ENCODE results near the gene PRKCZ.
"Not testable (repeated sequence)": the region's sequence is repeated elsewhere in the genome, so short reads cannot be mapped to it uniquely, and the experiment has no call there.

Gene PRKCZ

GRCh38 chr1:2101946-2102345 is 51.7 kb downstream of the PRKCZ start:
- no peak for DNase-seq (ENCODE audit: low spot score)

DNA sequence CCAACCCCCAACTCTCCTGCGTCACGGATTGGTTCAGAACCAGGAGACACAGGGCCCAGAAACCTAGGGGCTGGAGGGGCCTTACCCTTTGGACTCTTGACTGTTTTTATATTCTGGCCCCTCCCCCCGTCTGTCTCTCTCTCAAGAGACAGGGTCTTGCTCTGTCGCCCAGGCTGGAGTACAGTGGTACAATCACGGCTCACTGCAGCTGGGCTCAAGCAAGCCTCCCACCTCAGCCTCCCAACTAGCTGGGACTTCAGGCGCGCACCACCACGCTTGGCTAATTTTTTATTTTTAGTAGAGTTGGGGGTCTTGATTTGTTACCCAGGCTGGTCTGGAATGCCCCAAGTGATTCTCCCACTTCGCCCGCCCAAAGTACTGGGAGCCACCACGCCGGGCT is 52.5 kb downstream of the PRKCZ start:
- no peak for DNase-seq (ENCODE audit: low spot score)

GRCh38 chr1:2103266-2103900 is 53.2 kb downstream of the PRKCZ start:
- DNase-seq (ENCODE audit: low spot score): no peak

DNA sequence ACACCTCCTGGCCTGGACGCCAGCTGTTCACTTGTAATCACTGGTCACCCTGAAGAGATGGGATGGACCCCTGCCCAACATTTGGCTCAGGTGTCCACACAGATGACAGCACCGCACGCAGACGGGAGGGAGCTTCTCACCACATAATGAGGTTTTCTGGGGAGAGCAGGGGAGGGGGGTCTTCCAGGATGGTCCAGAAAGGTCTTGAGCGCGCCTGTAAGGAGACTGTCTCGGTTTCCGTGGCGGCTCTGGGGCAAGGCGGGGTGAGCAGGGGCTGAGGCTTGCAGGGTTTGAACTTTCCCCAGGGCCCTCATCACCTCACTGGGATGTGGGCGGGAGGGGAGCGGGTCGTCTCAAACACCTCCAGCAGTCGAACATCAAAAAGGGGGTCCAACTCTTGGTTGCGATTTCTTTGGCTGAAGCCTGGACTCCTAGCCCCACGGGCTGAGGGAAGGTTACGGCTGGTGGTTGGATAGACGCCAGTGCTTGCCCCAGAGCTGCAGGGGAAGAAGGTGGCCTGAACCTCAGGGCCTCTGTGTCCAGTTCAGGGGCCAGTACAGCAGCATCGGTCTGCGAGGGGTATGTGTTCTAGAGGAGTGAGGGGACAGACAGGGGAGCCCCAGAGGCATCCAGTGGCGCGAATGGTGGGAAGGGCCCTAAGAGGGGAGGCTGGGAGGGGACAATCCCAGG is 53.8 kb downstream of the PRKCZ start:
- DNase-seq (ENCODE audit: low spot score): no peak

- no peak for DNase-seq (ENCODE audit: low spot score)
These were observed 54.6 kb downstream of the PRKCZ start for GRCh38 chr1:2104621-2105427.

DNA sequence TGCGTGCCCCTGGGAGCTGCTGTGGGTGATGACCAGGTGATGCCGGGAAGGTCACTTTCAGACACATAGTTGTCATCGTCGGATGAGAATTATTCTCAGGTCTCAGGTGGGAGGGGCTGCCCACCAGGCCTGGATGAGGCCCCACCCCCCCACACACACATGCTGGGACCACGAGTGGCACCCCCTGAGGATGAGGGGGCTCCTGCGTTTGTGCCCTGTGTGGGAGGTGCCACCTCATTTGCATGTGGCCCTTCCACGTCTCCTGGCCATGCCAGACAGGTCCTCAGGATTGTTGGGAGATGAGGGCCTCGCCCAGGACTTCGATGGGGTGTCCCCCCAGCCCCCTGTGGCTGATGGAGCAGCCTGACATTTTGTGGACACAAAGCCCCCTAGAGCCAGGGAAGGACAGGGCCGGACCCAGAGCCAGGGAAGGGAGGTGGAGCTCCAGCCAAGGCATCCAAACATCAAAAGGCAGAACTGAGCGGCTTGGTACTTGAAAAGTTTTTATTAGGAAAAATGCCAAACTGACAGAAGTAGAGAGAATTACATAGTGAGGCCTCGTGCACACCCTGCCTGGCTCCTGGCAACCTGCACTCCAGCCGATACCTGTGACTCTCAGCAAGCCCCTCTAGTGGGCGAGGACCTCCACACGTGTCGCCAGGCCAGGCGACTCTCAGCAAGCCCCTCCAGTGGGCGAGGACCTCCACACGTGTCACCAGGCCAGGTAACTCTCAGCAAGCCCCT is 55.7 kb downstream of the PRKCZ start:
- DNase-seq (ENCODE audit: low spot score): no peak

- no peak for DNase-seq (ENCODE audit: low spot score)
These were observed 56.6 kb downstream of the PRKCZ start for GRCh38 chr1:2106659-2107405.

- no peak for DNase-seq (ENCODE audit: low spot score)
These were observed 57.5 kb downstream of the PRKCZ start for GRCh38 chr1:2107586-2108212.

DNA sequence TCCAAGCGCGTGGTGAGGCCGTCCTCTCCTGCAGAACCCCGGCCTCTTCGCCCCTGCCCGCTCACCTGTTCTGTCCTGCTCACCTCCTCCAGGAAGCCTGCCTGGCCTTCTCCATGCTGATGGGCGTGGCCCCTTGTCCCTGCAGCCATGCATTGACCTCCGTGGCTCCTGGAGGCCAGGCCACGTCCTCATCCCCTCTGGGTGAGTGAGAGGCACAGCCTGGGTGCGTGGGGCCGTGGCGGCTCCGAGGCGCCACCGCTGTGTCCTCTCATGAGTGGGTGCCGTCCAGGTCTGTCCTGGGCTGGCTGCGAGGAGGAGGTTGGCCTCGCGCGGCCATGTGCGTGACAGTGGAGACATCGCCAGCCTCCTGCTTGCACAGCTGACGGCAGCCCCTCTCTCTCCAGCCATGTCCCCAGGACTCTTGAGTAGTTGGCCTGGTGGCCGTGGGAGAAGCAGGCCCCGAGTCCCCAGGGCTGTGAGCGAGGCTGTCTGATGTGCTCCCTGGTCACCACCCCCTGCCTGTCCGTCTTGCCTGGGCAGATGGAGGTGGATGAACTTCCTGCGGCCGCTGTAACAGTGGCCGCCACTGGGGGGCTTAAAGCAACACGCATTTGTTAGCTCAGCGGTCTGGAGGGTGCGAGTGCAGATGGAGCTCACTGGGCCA is 58.1 kb downstream of the PRKCZ start:
- DNase-seq (ENCODE audit: low spot score): no peak

- DNase-seq (ENCODE audit: low spot score): no peak
These were observed 58.8 kb downstream of the PRKCZ start for GRCh38 chr1:2108877-2109580.

DNA sequence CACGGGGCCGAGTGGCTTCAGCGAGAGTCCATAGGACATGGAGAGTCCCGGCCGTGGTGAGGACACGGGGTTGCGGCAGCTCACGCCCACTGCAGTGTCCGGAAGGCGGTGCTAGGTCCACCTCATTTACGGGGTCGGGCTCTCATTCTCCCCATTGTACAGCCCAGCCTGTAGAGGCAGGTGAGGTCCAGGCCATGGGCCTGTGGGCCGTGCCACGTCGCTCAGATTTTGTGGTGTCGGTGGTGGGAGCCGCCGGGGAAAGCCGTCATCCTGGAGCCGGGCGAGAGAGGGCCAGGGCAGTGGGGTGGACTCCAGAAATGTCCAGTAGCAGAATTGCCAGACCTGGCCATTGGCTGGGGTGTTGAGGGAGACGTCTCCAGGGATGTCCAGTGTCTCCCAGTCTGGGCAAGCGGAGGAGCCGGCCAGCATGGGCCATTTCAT is 59.4 kb downstream of the PRKCZ start:
- DNase-seq (ENCODE audit: low spot score): no peak

GRCh38 chr1:2110191-2110737 is 60.1 kb downstream of the PRKCZ start:
- DNase-seq (ENCODE audit: low spot score): no peak

GRCh38 chr1:2110738-2111673 is 60.8 kb downstream of the PRKCZ start:
- DNase-seq (ENCODE audit: low spot score): no peak

DNA sequence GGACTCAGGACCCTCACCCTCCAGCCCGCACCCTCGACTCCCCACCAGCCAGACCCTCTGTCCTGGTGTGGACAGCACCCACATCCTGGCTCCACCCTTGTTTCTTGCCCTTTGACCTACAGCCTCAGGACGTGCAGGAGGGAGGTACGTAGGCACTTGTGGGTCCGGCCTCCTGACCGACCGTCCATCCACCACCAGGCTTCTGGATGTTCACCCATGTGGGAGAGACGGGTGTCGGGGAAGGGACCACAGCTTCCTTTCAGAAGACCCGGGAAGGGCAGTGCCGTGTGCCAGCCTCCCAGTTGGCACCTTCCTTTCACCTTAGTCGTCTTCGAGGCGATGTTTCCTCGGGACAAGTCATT is 61.4 kb downstream of the PRKCZ start:
- no peak for DNase-seq (ENCODE audit: low spot score)

GRCh38 chr1:2112280-2112701 is 62.1 kb downstream of the PRKCZ start:
- no peak for DNase-seq (ENCODE audit: low spot score)

DNA sequence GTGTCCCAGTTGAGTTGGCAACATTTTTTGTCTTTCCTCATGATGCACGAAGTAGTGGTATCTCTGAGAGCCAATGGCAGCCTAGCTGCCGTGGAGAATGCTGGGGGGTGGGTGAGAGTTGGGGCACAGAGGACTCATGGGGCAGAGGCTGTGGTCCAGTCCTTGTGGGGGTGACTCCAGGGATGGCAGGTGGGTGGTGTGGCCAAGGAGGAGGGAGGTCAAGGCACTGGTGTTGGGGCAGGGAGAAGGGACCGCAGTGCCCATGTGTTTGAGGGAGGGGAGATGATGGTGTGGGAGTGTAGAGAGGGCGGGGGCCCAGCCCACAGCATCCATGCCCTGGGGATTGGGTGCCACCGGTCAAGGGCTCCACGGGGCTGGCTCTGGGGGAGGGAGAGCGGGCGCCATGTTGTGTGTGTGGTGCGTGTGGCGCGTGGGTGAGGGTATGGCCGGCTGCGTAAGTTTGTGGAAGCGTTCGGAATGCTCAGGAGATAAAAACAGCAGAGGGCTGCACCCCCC is 63.5 kb downstream of the PRKCZ start:
- no peak for DNase-seq (ENCODE audit: low spot score)

DNA sequence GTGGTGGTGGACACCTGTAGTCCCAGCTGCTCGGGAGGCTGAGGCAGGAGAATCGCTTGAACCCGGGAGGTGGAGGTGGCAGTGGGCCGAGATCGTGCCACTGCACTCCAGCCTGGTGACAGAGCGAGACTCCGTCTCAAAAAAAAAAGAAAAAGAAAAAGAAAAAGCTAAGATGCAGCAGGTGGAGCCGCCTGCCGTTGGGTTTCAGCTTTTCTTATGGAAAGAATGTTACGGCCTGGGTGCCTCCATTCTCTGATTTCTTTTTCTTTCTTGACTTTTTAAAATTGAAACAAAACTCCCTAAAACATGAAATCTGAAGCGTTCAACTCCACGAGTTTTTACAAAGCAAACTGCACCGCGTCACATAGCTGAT is 64.4 kb downstream of the PRKCZ start:
- not testable (repeated sequence) for DNase-seq (ENCODE audit: low spot score)

- DNase-seq (ENCODE audit: low spot score): no peak
These were observed 64.9 kb downstream of the PRKCZ start for GRCh38 chr1:2115008-2115641.

All from activated CD4-positive, alpha-beta T cell treated with anti-CD3 and anti-CD28 coated beads, Interleukin-2, Interleukin-4, amounts not matched to agents 100 ng/mL and 50 ng/mL, durations not matched to agents 16 hours and 8 hours (primary cell).